Esophagus squamous epithelium (tissue), 5 donors: ENCODE results near the gene CUL5. TPM values are rescaled to one million over a fixed set of nuclear protein-coding genes. Genes with fewer than 3 reads are reported as not detected.

ENCODE experiments used
- DNase-seq: peaks from one replicate; lab custom pipeline; 2025; lab: John Stamatoyannopoulos, UW
- H3K27ac ChIP-seq, 4 donors: fragments of 200-600 bp; sonication (generic); one replicate each; pipeline ENCODE4 v1.5.1; 2016 to 2019; ENCODE audit warnings: mild to moderate bottlenecking in 1 of 4
- H3K27me3 ChIP-seq, 4 donors: fragments of 200-600 bp; sonication (generic); 1 replicate in 3 of 4; 2 replicates in 1 of 4; pipeline versions ENCODE4 v1.5.1 to v1.6.0; 2017 to 2021; ENCODE audit warnings: antibody characterized with exemption in 1 of 4
- H3K36me3 ChIP-seq, 3 donors: fragments of 200-600 bp; sonication (generic); one replicate each; pipeline ENCODE4 v1.5.1; 2016 to 2019
- H3K4me1 ChIP-seq, 3 donors: fragments of 200-600 bp; sonication (generic); one replicate each; pipeline ENCODE4 v1.5.1; 2017 to 2019
- H3K4me3 ChIP-seq, 4 donors: fragments of 200-600 bp; sonication (generic); 1 replicate in 3 of 4; 2 replicates in 1 of 4; pipeline ENCODE4 v1.5.1; 2016 to 2019; ENCODE audit warnings: mild to moderate bottlenecking in 2 of 4, moderate library complexity in 1 of 4
- H3K9me3 ChIP-seq, 3 donors: fragments of 200-600 bp; sonication (generic); one replicate each; pipeline ENCODE4 v1.5.1; 2016 to 2019
- POLR2A ChIP-seq, 4 donors: fragments of 450-650 bp; IDR thresholded peaks; one replicate each; pipeline ENCODE4 v1.6.1; 2017; ENCODE audit warnings: antibody characterized with exemption in 4 of 4, mild to moderate bottlenecking in 4 of 4, moderate library complexity in 3 of 4
- WGBS, 2 donors: methylation state at CpG; one replicate each; pipeline ENCODE4 v1.1.5; 2018; 5-methylcytosine and 5-hydroxymethylcytosine counted together
- intact Hi-C: fragments of 100-400 bp; cut with DNase I; formaldehyde crosslinking; loops from one replicate; pipeline ENCODE4 v1.15.0; 2022
- total RNA-seq, 4 donors: library from RNA; depleted of rRNA; stranded (reverse); fragments of >200 nt; gene quantifications; one replicate each; pipeline ENCODE4 v1.1.0, GENCODE V29; 2016
- TF ChIP-seq, protein P1 (sequence below), 6 experiments: fragments of 450-650 bp in 4 of 6; fragments of 200-600 bp in 2 of 6; sonication (generic) in 2 of 6; IDR thresholded peaks; one replicate each; pipeline ENCODE4 v1.5.1; 2016 to 2019; ENCODE audit warnings: antibody characterized with exemption in 6 of 6, mild to moderate bottlenecking in 4 of 6, moderate library complexity in 4 of 6
- donor health status: DM: yes; HTN: yes; CAD: no.

The CUL5 gene
- total RNA-seq, 4 donors from 2014 or later: 19.4 to 34.3 (median 31.7) TPM

- Histone ChIP-seq H3K27me3 (no peaks in the 10 kb centered on the region), H3K4me1 (no peaks in the 10 kb centered on the region), H3K36me3 (peaks cover 0 to 59% (median 7%) of the 10 kb centered on the region in 3 donors), H3K9me3 (no peaks in the 10 kb centered on the region), H3K27ac (no peak overlapping the region), H3K4me3 (no peak overlapping the region)
- no peak for DNase-seq
- intact Hi-C loops: no loop called here
- TF ChIP-seq POLR2A (IDR thresholded peaks at IDR 0.05): no peak
- TF ChIP-seq, protein P1, sequence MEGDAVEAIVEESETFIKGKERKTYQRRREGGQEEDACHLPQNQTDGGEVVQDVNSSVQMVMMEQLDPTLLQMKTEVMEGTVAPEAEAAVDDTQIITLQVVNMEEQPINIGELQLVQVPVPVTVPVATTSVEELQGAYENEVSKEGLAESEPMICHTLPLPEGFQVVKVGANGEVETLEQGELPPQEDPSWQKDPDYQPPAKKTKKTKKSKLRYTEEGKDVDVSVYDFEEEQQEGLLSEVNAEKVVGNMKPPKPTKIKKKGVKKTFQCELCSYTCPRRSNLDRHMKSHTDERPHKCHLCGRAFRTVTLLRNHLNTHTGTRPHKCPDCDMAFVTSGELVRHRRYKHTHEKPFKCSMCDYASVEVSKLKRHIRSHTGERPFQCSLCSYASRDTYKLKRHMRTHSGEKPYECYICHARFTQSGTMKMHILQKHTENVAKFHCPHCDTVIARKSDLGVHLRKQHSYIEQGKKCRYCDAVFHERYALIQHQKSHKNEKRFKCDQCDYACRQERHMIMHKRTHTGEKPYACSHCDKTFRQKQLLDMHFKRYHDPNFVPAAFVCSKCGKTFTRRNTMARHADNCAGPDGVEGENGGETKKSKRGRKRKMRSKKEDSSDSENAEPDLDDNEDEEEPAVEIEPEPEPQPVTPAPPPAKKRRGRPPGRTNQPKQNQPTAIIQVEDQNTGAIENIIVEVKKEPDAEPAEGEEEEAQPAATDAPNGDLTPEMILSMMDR (IDR thresholded peaks at IDR 0.05): no peak
- WGBS, 2 donors: 100% methylated on average over 1 of the region's 1 CpG
Measured at GRCh38 chr11:108034034-108034433, 25.3 kb downstream of the CUL5 start.

DNA sequence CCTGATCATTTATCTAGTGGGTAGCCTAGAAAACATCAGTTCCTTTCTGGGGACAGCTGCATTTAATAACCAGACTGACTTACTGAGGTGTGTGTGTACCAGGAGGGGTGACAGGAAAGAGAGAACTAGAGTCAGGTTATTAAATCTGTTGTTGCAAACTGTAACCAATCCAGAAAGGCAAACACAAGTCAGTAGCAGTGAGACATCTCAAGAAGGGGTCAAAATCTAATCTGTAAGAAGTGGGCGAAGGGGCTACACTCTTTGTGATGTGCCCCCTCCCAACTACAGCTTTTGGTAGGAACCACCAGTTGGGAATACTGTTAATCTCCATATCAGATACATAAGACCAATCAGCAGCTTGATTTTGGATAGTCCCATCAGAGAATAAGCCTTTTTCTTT is 26.3 kb downstream of the CUL5 start:
- Histone ChIP-seq H3K4me1 (no peaks in the 10 kb centered on the region), H3K4me3 (no peak overlapping the region), H3K9me3 (no peaks in the 10 kb centered on the region), H3K27me3 (no peaks in the 10 kb centered on the region), H3K27ac (no peak overlapping the region), H3K36me3 (peaks cover 0 to 66% (median 7%) of the 10 kb centered on the region in 3 donors)
- TF ChIP-seq, protein P1 (IDR thresholded peaks at IDR 0.05): no peak
- no peak for TF ChIP-seq POLR2A (IDR thresholded peaks at IDR 0.05)
- no peak for DNase-seq
- 88 to 93% methylated on average over 1 of the region's 1 CpG for WGBS, 2 donors
- intact Hi-C loops: no loop called here

GRCh38 chr11:108035690-108036089 is 27.0 kb downstream of the CUL5 start:
- 92 to 97% methylated on average over 4 of the region's 4 CpGs for WGBS, 2 donors

DNA sequence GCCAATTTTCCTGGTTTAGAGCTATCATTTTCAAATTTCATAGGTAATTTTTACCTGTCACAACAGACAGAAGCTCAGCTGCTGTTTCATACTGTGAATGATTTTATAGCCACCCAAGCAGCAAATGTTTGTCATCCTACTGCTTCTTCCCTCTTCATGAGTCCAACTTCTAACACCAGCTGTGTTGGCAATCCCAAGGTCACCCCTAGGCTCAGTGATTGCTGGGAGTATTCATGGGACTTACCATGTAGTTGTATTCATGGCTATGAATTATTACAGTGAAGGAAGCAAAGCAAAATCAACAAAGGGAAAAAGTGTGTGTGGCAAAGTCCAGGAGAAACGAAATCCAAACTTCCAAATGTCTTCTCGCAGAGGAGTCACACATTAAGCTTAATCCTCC is 28.5 kb downstream of the CUL5 start:
- TF ChIP-seq, protein P1 (IDR thresholded peaks at IDR 0.05): no peak
- TF ChIP-seq POLR2A (IDR thresholded peaks at IDR 0.05): no peak
- WGBS, 2 donors: 87 to 89% methylated on average over 2 of the region's 2 CpGs
- H3K36me3 ChIP-seq: peaks cover 0 to 72% (median 7%) of the 10 kb centered on the region in 3 donors
- intact Hi-C loops: no loop called here
- H3K27me3 ChIP-seq: no peaks in the 10 kb centered on the region
- peak overlapping the region in 2 of 4 donors; percentile 1 to 25 for H3K27ac ChIP-seq
- DNase-seq: no peak
- H3K4me1 ChIP-seq: no peaks in the 10 kb centered on the region
- H3K9me3 ChIP-seq: no peaks in the 10 kb centered on the region
- no peak overlapping the region for H3K4me3 ChIP-seq

More at GRCh38 chr11:108035690-108036089, 27.0 kb downstream of the CUL5 start:
- intact Hi-C loops: no loop called here
- Histone ChIP-seq H3K4me3 (no peak overlapping the region), H3K4me1 (no peaks in the 10 kb centered on the region), H3K36me3 (peaks cover 0 to 71% (median 7%) of the 10 kb centered on the region in 3 donors), H3K9me3 (no peaks in the 10 kb centered on the region), H3K27ac (no peak overlapping the region), H3K27me3 (no peaks in the 10 kb centered on the region)
- TF ChIP-seq, protein P1 (IDR thresholded peaks at IDR 0.05): no peak
- no peak for TF ChIP-seq POLR2A (IDR thresholded peaks at IDR 0.05)
- no peak for DNase-seq

- H3K27ac ChIP-seq: peak overlapping the region in 2 of 4 donors; percentile 1 to 25
- intact Hi-C loops: no loop called here
- 71 to 82% methylated on average over 6 of the region's 6 CpGs for WGBS, 2 donors
- H3K36me3 ChIP-seq: peaks cover 0 to 75% (median 7%) of the 10 kb centered on the region in 3 donors
- TF ChIP-seq POLR2A (IDR thresholded peaks at IDR 0.05): no peak
- TF ChIP-seq, protein P1 (IDR thresholded peaks at IDR 0.05): no peak
- no peaks in the 10 kb centered on the region for H3K4me1 ChIP-seq
- no peaks in the 10 kb centered on the region for H3K9me3 ChIP-seq
- DNase-seq: no peak
- no peaks in the 10 kb centered on the region for H3K27me3 ChIP-seq
- H3K4me3 ChIP-seq: no peak overlapping the region
Measured at GRCh38 chr11:108037636-108038035, 28.9 kb downstream of the CUL5 start.
